Neutrophil (primary cell): Measurements from ENCODE around the gene UCP2.

Experiments
- H3K27ac ChIP-seq: fragments of 200-600 bp; sonication (generic); 2 replicates; pipeline ENCODE4 v1.5.1; 2016; ENCODE audit warnings: mild to moderate bottlenecking, moderate library complexity
- H3K27me3 ChIP-seq: fragments of 200-600 bp; sonication (generic); 2 replicates; pipeline ENCODE4 v1.6.0; 2016; ENCODE audit warnings: mild to moderate bottlenecking
- H3K36me3 ChIP-seq: fragments of 200-600 bp; sonication (generic); 2 replicates; pipeline ENCODE4 v1.5.1; 2017
- H3K4me1 ChIP-seq, 2 experiments: fragments of 200-600 bp in 1 of 2; sonication (generic) in 1 of 2; 1 replicate in 1 of 2; 2 replicates in 1 of 2; pipeline versions ENCODE4 v1.5.1 to v1.6.1; 2013 to 2016; ENCODE audit warnings: low read depth in 1 of 2, low read length in 1 of 2, mild to moderate bottlenecking in 1 of 2, moderate library complexity in 1 of 2; ENCODE audit not compliant: control insufficient read depth in 1 of 2, insufficient read depth in 1 of 2
- H3K4me3 ChIP-seq, 2 experiments: fragments of 200-600 bp in 1 of 2; sonication (generic) in 1 of 2; 1 replicate in 1 of 2; 2 replicates in 1 of 2; pipeline ENCODE4 v1.5.1; 2013 to 2016; ENCODE audit warnings: low read depth in 1 of 2, low read length in 1 of 2, mild to moderate bottlenecking in 1 of 2, moderate library complexity in 1 of 2
- H3K9me3 ChIP-seq: fragments of 200-600 bp; sonication (generic); 2 replicates; pipeline ENCODE4 v1.5.1; 2016
- CTCF ChIP-seq: fragments of 200-600 bp; sonication (generic); IDR thresholded peaks from 2 replicates; pipeline ENCODE4 v1.5.1; 2016; ENCODE audit warnings: antibody characterized with exemption

UCP2 gene

GRCh38 chr11:74018331-74019005 lies 35.8 kb upstream of the UCP2 start:
- Histone ChIP-seq H3K4me3 (no peak overlapping the region), H3K4me1 (no peaks in the 10 kb centered on the region), H3K36me3 (peaks cover 36% of the 10 kb centered on the region), H3K9me3 (no peaks in the 10 kb centered on the region), H3K27me3 (no peaks in the 10 kb centered on the region), H3K27ac (no peak overlapping the region)
- no peak for TF ChIP-seq CTCF

GRCh38 chr11:74017631-74018030 lies 35.0 kb upstream of the UCP2 start:
- TF ChIP-seq CTCF, result no peak
- Histone ChIP-seq H3K36me3 (peaks cover 44% of the 10 kb centered on the region), H3K4me1 (no peaks in the 10 kb centered on the region), H3K4me3 (no peak overlapping the region), H3K27ac (no peak overlapping the region), H3K9me3 (no peaks in the 10 kb centered on the region), H3K27me3 (no peaks in the 10 kb centered on the region)

- H3K4me3 ChIP-seq, result no peak overlapping the region
- H3K36me3 ChIP-seq, result peaks cover 55% of the 10 kb centered on the region
- no peaks in the 10 kb centered on the region for H3K4me1 ChIP-seq
- no peak for TF ChIP-seq CTCF
- no peaks in the 10 kb centered on the region for H3K9me3 ChIP-seq
- no peaks in the 10 kb centered on the region for H3K27me3 ChIP-seq
- H3K27ac ChIP-seq, result no peak overlapping the region
Measured at GRCh38 chr11:74015919-74016684, 33.5 kb upstream of the UCP2 start.

- Histone ChIP-seq H3K9me3 (no peaks in the 10 kb centered on the region), H3K4me1 (no peaks in the 10 kb centered on the region), H3K36me3 (peaks cover 57% of the 10 kb centered on the region), H3K27ac (no peak overlapping the region), H3K4me3 (no peak overlapping the region), H3K27me3 (no peaks in the 10 kb centered on the region)
- TF ChIP-seq CTCF, result no peak
Measured at GRCh38 chr11:74014880-74015279, 32.2 kb upstream of the UCP2 start.

- Histone ChIP-seq H3K36me3 (peaks cover 52% of the 10 kb centered on the region), H3K27ac (no peak overlapping the region), H3K4me3 (no peak overlapping the region), H3K9me3 (no peaks in the 10 kb centered on the region), H3K27me3 (no peaks in the 10 kb centered on the region), H3K4me1 (no peaks in the 10 kb centered on the region)
- TF ChIP-seq CTCF, result no peak
Measured at GRCh38 chr11:74013141-74013540, 30.5 kb upstream of the UCP2 start.
